ENCODE data around the gene ADAMTS12.

- TF ChIP-seq POLR2A (IDR thresholded peaks at IDR 0.05) (no peak), CTCF (IDR thresholded peaks at IDR 0.05 in 4 of 5, conservative IDR thresholded peaks at IDR 0.05 in 1 of 5) (no peak)
Measured at GRCh38 chr5:33832404-33833236, 59.2 kb downstream of the ADAMTS12 start.
